SK-N-SH (cell line): Measurements from ENCODE around the gene KDM4F. TPM values are rescaled to one million over a fixed set of nuclear protein-coding genes. Genes with fewer than 3 reads are reported as not detected.

Experiments used
- CTCF ChIA-PET: fragments of 300-600, 350-600 bp; formaldehyde crosslinking; extraction: SDS; loops from one replicate; lab custom pipeline; 2021; lab: Yijun Ruan, JAX
- POLR2A ChIA-PET: fragments of 350-600 bp; sonication (Branson Sonifier 250); formaldehyde crosslinking; extraction: SDS; loops from one replicate; lab custom pipeline; 2020; ENCODE audit warnings: antibody characterized with exemption, inconsistent platforms; lab: Yijun Ruan, JAX
- DNase-seq: peaks from one replicate; pipeline ENCODE4 v3.0.0; 2012
- H2AFZ ChIP-seq: fragments of 200-600 bp; sonication (generic); 2 replicates; pipeline ENCODE4 v1.8.1; 2016; ENCODE audit warnings: antibody characterized with exemption, mild to moderate bottlenecking, low read depth
- H3F3A ChIP-seq: fragments of 200-600 bp; sonication (generic); replicated peaks from 2 replicates; pipeline ENCODE3; 2016; ENCODE audit warnings: antibody characterized with exemption, mild to moderate bottlenecking; ENCODE audit not compliant: insufficient read depth
- H3K27ac ChIP-seq, 2 experiments: fragments of 200-500 bp in 1 of 2; fragments of 200-600 bp in 1 of 2; sonication (Bioruptor generic) in 1 of 2; sonication (generic), shearing (Covaris generic) in 1 of 2; 2 replicates each; pipeline versions ENCODE4 v1.5.1 to v1.6.1; 2014 to 2016; ENCODE audit warnings: low read depth in 2 of 2, inconsistent platforms in 1 of 2, low read length in 1 of 2, mild to moderate bottlenecking in 1 of 2, mixed read lengths in 1 of 2
- H3K27me3 ChIP-seq: fragments of 200-600 bp; sonication (generic), shearing (Covaris generic); 2 replicates; pipeline ENCODE4 v1.6.1; 2016; ENCODE audit warnings: mixed run types; ENCODE audit not compliant: insufficient read depth
- H3K36me3 ChIP-seq, 2 experiments: fragments of 200-500 bp in 1 of 2; fragments of 200-600 bp in 1 of 2; sonication (Bioruptor generic) in 1 of 2; sonication (generic) in 1 of 2; replicated peaks in 1 of 2; 2 replicates each; pipeline versions ENCODE3 to v1.5.1; 2014 to 2016; ENCODE audit warnings: low read length in 1 of 2, mild to moderate bottlenecking in 1 of 2; ENCODE audit not compliant: insufficient read depth in 2 of 2, control insufficient read depth in 1 of 2
- H3K4me1 ChIP-seq, 2 experiments: fragments of 200-500 bp in 1 of 2; fragments of 200-600 bp in 1 of 2; sonication (Bioruptor generic) in 1 of 2; sonication (generic), shearing (Covaris generic) in 1 of 2; 2 replicates each; pipeline versions ENCODE4 v1.5.1 to v1.6.1; 2014 to 2016; ENCODE audit warnings: low read depth in 1 of 2, low read length in 1 of 2, mixed run types in 1 of 2; ENCODE audit not compliant: insufficient read depth in 2 of 2, control insufficient read depth in 1 of 2
- H3K4me2 ChIP-seq: fragments of 200-600 bp; sonication (generic), shearing (Covaris generic); 2 replicates; pipeline ENCODE4 v1.6.1; 2017; ENCODE audit warnings: mixed run types
- H3K4me3 ChIP-seq, 2 experiments: fragments of 200-500 bp in 1 of 2; fragments of 200-600 bp in 1 of 2; sonication (Bioruptor generic) in 1 of 2; sonication (generic), shearing (Covaris generic) in 1 of 2; 2 replicates each; pipeline versions ENCODE4 v1.5.1 to v1.8.1; 2014 to 2016; ENCODE audit warnings: low read depth in 2 of 2, inconsistent platforms in 1 of 2, low read length in 1 of 2, mild to moderate bottlenecking in 1 of 2, mixed read lengths in 1 of 2, moderate library complexity in 1 of 2
- H3K79me2 ChIP-seq: fragments of 200-600 bp; sonication (generic); 2 replicates; pipeline ENCODE4 v1.8.1; 2017; ENCODE audit warnings: mild to moderate bottlenecking; ENCODE audit not compliant: insufficient read depth
- H3K9ac ChIP-seq: fragments of 200-600 bp; sonication (generic); 2 replicates; pipeline ENCODE4 v1.6.1; 2017; ENCODE audit warnings: mixed run types
- H3K9me2 ChIP-seq: fragments of 200-600 bp; sonication (generic); 2 replicates; pipeline ENCODE4 v1.6.1; 2017; ENCODE audit warnings: mixed run types
- H3K9me3 ChIP-seq: fragments of 200-600 bp; sonication (generic); 2 replicates; pipeline ENCODE4 v1.6.1; 2017; ENCODE audit warnings: mixed run types, mild to moderate bottlenecking, moderate library complexity
- H4K20me1 ChIP-seq: fragments of 200-600 bp; sonication (generic); 2 replicates; pipeline ENCODE4 v1.6.1; 2017; ENCODE audit warnings: mild to moderate bottlenecking, mixed run types; ENCODE audit not compliant: insufficient read depth
- ELF1 ChIP-seq: IDR thresholded peaks from 2 replicates; pipeline ENCODE4 v1.4.0; 2012
- EP300 ChIP-seq, 2 experiments: IDR thresholded peaks; 2 replicates each; pipeline versions ENCODE4 v1.4.0 to v1.6.1; 2012; ENCODE audit warnings: borderline replicate concordance in 1 of 2, low read depth in 1 of 2, low read length in 1 of 2
- EZH2phosphoT487 ChIP-seq: fragments of 200-600 bp; sonication (generic); IDR thresholded peaks from 2 replicates; pipeline ENCODE4 v1.6.1; 2017; ENCODE audit warnings: low read depth, mixed run types, mild to moderate bottlenecking, antibody characterized with exemption, moderate library complexity, borderline replicate concordance
- FOSL2 ChIP-seq: IDR thresholded peaks from 2 replicates; pipeline ENCODE4 v1.4.0; 2012; ENCODE audit warnings: low read depth, mild to moderate bottlenecking, moderate library complexity, borderline replicate concordance
- GATA2 ChIP-seq: sonication (generic); formaldehyde crosslinking; IDR thresholded peaks from 2 replicates; pipeline ENCODE4 v1.5.0; 2020; ENCODE audit warnings: mild to moderate bottlenecking, missing genetic modification reagents
- IRF3 ChIP-seq: fragments of 150-350 bp; IDR thresholded peaks from 2 replicates; pipeline ENCODE4 v1.6.1; 2016; ENCODE audit warnings: mild to moderate bottlenecking, low read depth, low read length
- JUND ChIP-seq: IDR thresholded peaks from 2 replicates; pipeline ENCODE4 v1.4.0; 2012
- MAX ChIP-seq: IDR thresholded peaks from 2 replicates; pipeline ENCODE4 v1.4.0; 2012; ENCODE audit warnings: low read depth
- NRF1 ChIP-seq: IDR thresholded peaks from 2 replicates; pipeline ENCODE4 v1.6.1; 2012; ENCODE audit warnings: low read depth, mild to moderate bottlenecking, low read length
- POLR2AphosphoS5 ChIP-seq: IDR thresholded peaks from 2 replicates; pipeline ENCODE4 v1.6.1; 2012; ENCODE audit warnings: low read depth, low read length
- RCOR1 ChIP-seq: fragments of 150-350 bp; IDR thresholded peaks from 2 replicates; pipeline ENCODE4 v1.6.1; 2017; ENCODE audit warnings: antibody characterized with exemption, low read length
- RXRA ChIP-seq: IDR thresholded peaks from 2 replicates; pipeline ENCODE4 v1.4.0; 2012; ENCODE audit warnings: low read depth, mild to moderate bottlenecking, borderline replicate concordance
- SIN3A ChIP-seq: IDR thresholded peaks from 2 replicates; pipeline ENCODE4 v1.6.1; 2012; ENCODE audit warnings: low read depth, mild to moderate bottlenecking, low read length, moderate library complexity, borderline replicate concordance
- TCF12 ChIP-seq: IDR thresholded peaks from 2 replicates; pipeline ENCODE4 v1.4.0; 2012
- WGBS: methylation state at CpG from one replicate; pipeline ENCODE4 v1.1.6; 2017; ENCODE audit warnings: low lambda C conversion rate; 5-methylcytosine and 5-hydroxymethylcytosine counted together
- polyA plus RNA-seq, 3 experiments: library from polyadenylated mRNA; depleted of rRNA; stranded (reverse); fragments of >200 nt; gene quantifications; 2 replicates each; pipeline ENCODE4 v1.2.3, GENCODE V29; 2012
- TF ChIP-seq, protein P1 (sequence below): fragments of 200-600 bp; sonication (generic); IDR thresholded peaks from 2 replicates; pipeline ENCODE4 v1.6.1; 2017; ENCODE audit warnings: antibody characterized with exemption, mild to moderate bottlenecking, moderate library complexity
- TF ChIP-seq, protein P2 (sequence below): IDR thresholded peaks from 2 replicates; pipeline ENCODE4; 2012
- TF ChIP-seq, protein P3 (sequence below): IDR thresholded peaks from 2 replicates; pipeline ENCODE4 v1.6.1; 2012; ENCODE audit warnings: mild to moderate bottlenecking, low read depth, low read length, moderate library complexity

The KDM4F gene
- polyA plus RNA-seq, 1 of the 3 experiments (the other 2 are of a cell fraction), result not detected

GRCh38 chr11:95082576-95083001, 33.4 kb downstream of the KDM4F start:
- DNase-seq, result no peak
- H3K4me2 ChIP-seq, result no peak overlapping the region
- H3K9me2 ChIP-seq, result no peaks in the 10 kb centered on the region
- POLR2A ChIA-PET, result no interaction called here
- H3F3A ChIP-seq, result no peaks in the 10 kb centered on the region
- no peak overlapping the region for H2AFZ ChIP-seq
- no peaks in the 10 kb centered on the region for H3K36me3 ChIP-seq
- H3K4me1 ChIP-seq, result peaks cover 0 to 7% of the 10 kb centered on the region in 2 experiments; a peak in 2 of 4 replicates
- 67% methylated on average over 2 of the region's 2 CpGs for WGBS
- H3K4me3 ChIP-seq, result no peak overlapping the region
- no peaks in the 10 kb centered on the region for H3K79me2 ChIP-seq
- no peaks in the 10 kb centered on the region for H3K27me3 ChIP-seq
- no peaks in the 10 kb centered on the region for H3K9me3 ChIP-seq
- no peaks in the 10 kb centered on the region for H4K20me1 ChIP-seq
- no peak overlapping the region for H3K9ac ChIP-seq
- TF ChIP-seq EZH2phosphoT487 (no peak), TCF12 (no peak), POLR2AphosphoS5 (no peak), ELF1 (no peak), JUND (no peak), MAX (no peak)
- TF ChIP-seq, protein P1, sequence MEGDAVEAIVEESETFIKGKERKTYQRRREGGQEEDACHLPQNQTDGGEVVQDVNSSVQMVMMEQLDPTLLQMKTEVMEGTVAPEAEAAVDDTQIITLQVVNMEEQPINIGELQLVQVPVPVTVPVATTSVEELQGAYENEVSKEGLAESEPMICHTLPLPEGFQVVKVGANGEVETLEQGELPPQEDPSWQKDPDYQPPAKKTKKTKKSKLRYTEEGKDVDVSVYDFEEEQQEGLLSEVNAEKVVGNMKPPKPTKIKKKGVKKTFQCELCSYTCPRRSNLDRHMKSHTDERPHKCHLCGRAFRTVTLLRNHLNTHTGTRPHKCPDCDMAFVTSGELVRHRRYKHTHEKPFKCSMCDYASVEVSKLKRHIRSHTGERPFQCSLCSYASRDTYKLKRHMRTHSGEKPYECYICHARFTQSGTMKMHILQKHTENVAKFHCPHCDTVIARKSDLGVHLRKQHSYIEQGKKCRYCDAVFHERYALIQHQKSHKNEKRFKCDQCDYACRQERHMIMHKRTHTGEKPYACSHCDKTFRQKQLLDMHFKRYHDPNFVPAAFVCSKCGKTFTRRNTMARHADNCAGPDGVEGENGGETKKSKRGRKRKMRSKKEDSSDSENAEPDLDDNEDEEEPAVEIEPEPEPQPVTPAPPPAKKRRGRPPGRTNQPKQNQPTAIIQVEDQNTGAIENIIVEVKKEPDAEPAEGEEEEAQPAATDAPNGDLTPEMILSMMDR, result no peak
- TF ChIP-seq, protein P2, sequence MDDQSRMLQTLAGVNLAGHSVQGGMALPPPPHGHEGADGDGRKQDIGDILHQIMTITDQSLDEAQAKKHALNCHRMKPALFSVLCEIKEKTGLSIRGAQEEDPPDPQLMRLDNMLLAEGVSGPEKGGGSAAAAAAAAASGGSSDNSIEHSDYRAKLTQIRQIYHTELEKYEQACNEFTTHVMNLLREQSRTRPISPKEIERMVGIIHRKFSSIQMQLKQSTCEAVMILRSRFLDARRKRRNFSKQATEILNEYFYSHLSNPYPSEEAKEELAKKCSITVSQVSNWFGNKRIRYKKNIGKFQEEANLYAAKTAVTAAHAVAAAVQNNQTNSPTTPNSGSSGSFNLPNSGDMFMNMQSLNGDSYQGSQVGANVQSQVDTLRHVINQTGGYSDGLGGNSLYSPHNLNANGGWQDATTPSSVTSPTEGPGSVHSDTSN, result no peak
- TF ChIP-seq, protein P3, sequence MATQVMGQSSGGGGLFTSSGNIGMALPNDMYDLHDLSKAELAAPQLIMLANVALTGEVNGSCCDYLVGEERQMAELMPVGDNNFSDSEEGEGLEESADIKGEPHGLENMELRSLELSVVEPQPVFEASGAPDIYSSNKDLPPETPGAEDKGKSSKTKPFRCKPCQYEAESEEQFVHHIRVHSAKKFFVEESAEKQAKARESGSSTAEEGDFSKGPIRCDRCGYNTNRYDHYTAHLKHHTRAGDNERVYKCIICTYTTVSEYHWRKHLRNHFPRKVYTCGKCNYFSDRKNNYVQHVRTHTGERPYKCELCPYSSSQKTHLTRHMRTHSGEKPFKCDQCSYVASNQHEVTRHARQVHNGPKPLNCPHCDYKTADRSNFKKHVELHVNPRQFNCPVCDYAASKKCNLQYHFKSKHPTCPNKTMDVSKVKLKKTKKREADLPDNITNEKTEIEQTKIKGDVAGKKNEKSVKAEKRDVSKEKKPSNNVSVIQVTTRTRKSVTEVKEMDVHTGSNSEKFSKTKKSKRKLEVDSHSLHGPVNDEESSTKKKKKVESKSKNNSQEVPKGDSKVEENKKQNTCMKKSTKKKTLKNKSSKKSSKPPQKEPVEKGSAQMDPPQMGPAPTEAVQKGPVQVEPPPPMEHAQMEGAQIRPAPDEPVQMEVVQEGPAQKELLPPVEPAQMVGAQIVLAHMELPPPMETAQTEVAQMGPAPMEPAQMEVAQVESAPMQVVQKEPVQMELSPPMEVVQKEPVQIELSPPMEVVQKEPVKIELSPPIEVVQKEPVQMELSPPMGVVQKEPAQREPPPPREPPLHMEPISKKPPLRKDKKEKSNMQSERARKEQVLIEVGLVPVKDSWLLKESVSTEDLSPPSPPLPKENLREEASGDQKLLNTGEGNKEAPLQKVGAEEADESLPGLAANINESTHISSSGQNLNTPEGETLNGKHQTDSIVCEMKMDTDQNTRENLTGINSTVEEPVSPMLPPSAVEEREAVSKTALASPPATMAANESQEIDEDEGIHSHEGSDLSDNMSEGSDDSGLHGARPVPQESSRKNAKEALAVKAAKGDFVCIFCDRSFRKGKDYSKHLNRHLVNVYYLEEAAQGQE, result no peak
- CTCF ChIA-PET, result no interaction called here
- no peak overlapping the region for H3K27ac ChIP-seq

- CTCF ChIA-PET, result interaction anchor here (1.4 kb wide), 1 partner anchor 16 kb away, joined by 5 read pairs; no protein-coding TSS in a partner anchor
- TF ChIP-seq EP300 (IDR thresholded peaks at IDR 0.05; ENCODE audit: borderline replicate concordance in 1 of 2, low read depth in 1 of 2, low read length in 1 of 2) (no peak), FOSL2 (no peak), NRF1 (no peak), RCOR1 (no peak), GATA2 (CRISPR knock-in tag) (no peak), SIN3A (no peak), EZH2phosphoT487 (no peak), IRF3 (no peak), POLR2AphosphoS5 (no peak), RXRA (no peak)
- TF ChIP-seq, protein P2, result no peak
Observed at GRCh38 chr11:95084509-95084908, 35.3 kb downstream of the KDM4F start.

More at GRCh38 chr11:95084509-95084908, 35.3 kb downstream of the KDM4F start:
- Histone ChIP-seq H3K9me3 (no peaks in the 10 kb centered on the region), H3F3A (no peaks in the 10 kb centered on the region), H3K27ac (no peak overlapping the region), H3K27me3 (no peaks in the 10 kb centered on the region), H3K9ac (no peak overlapping the region), H3K9me2 (no peaks in the 10 kb centered on the region), H3K79me2 (no peaks in the 10 kb centered on the region), H3K4me2 (no peak overlapping the region), H3K4me1 (peaks cover 0 to 4% of the 10 kb centered on the region in 2 experiments; a peak in 1 of 4 replicates), H4K20me1 (no peaks in the 10 kb centered on the region), H3K4me3 (no peak overlapping the region), H3K36me3 (no peaks in the 10 kb centered on the region), H2AFZ (no peak overlapping the region)
- POLR2A ChIA-PET, result no interaction called here
- DNase-seq, result no peak
